Ascending aorta (tissue), 2 donors: ENCODE measurements around the gene CYP24A1. TPM values are rescaled to one million over a fixed set of nuclear protein-coding genes. Genes with fewer than 3 reads are reported as not detected.

ENCODE experiments used
- DNase-seq, 2 donors: peaks; one replicate each; pipeline ENCODE4 v3.0.0-alpha.2; 2019; ENCODE audit warnings: low spot score in 2 of 2
- H3K27ac ChIP-seq, 2 donors: fragments of 200-600 bp; sonication (generic); one replicate each; pipeline ENCODE4 v1.5.1; 2016 to 2017; ENCODE audit warnings: mild to moderate bottlenecking in 1 of 2
- H3K27me3 ChIP-seq: fragments of 200-600 bp; sonication (generic); one replicate; pipeline ENCODE4 v1.5.1; 2017
- H3K36me3 ChIP-seq, 2 donors: fragments of 200-600 bp; sonication (generic); one replicate each; pipeline ENCODE4 v1.5.1; 2016
- H3K4me1 ChIP-seq, 2 donors: fragments of 200-600 bp; sonication (generic); one replicate each; pipeline ENCODE4 v1.5.1; 2016 to 2017; ENCODE audit warnings: mild to moderate bottlenecking in 1 of 2
- H3K4me3 ChIP-seq, 2 donors: fragments of 200-600 bp; sonication (generic); one replicate each; pipeline ENCODE4 v1.5.1; 2016 to 2017; ENCODE audit warnings: mild to moderate bottlenecking in 1 of 2
- H3K9me3 ChIP-seq, 2 donors: fragments of 200-600 bp; sonication (generic); one replicate each; pipeline ENCODE4 v1.5.1; 2016
- intact Hi-C: fragments of 100-400 bp; cut with DNase I; formaldehyde crosslinking; loops from one replicate; pipeline ENCODE4 v1.15.1; 2023
- total RNA-seq: library from RNA; depleted of rRNA; stranded (reverse); fragments of >200 nt; gene quantifications from one replicate; pipeline ENCODE4 v1.1.0, GENCODE V29; 2016
- TF ChIP-seq, protein P1 (sequence below), 3 experiments: fragments of 200-600 bp in 2 of 3; fragments of 450-650 bp in 1 of 3; sonication (generic) in 2 of 3; IDR thresholded peaks; one replicate each; pipeline ENCODE4 v1.5.1; 2016 to 2019; ENCODE audit warnings: antibody characterized with exemption in 3 of 3, mild to moderate bottlenecking in 1 of 3, moderate library complexity in 1 of 3

CYP24A1 gene
- total RNA-seq, 1 donor from 2014 or later: not detected

DNA sequence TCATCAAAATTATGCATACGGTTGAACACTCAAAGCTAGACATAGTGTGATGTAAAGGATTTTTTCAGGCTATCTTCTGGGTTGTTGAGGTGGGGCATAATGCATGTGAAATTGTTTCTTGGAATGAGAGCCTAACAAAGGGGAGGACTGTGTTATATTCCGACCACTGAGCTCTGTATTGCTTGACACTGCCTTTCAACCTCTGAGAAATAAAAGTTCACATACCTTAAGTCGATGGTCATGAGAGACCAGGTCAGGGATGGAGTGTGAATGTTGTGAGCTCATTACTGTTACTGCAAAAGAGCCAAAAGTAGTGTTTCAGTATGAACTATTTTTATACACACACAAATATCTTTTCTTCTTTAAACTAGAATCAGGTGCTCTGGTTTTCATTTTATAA lies 39.1 kb upstream of the CYP24A1 start:
- DNase-seq: no peak
- no peak overlapping the region for H3K27ac ChIP-seq
- H3K4me1 ChIP-seq: peaks cover 0 to 16% of the 10 kb centered on the region in 2 donors
- no peaks in the 10 kb centered on the region for H3K27me3 ChIP-seq
- H3K4me3 ChIP-seq: no peak overlapping the region
- intact Hi-C loops: no loop called here
- H3K9me3 ChIP-seq: no peaks in the 10 kb centered on the region
- peaks cover 4 to 11% of the 10 kb centered on the region in 2 donors for H3K36me3 ChIP-seq
- TF ChIP-seq, protein P1, sequence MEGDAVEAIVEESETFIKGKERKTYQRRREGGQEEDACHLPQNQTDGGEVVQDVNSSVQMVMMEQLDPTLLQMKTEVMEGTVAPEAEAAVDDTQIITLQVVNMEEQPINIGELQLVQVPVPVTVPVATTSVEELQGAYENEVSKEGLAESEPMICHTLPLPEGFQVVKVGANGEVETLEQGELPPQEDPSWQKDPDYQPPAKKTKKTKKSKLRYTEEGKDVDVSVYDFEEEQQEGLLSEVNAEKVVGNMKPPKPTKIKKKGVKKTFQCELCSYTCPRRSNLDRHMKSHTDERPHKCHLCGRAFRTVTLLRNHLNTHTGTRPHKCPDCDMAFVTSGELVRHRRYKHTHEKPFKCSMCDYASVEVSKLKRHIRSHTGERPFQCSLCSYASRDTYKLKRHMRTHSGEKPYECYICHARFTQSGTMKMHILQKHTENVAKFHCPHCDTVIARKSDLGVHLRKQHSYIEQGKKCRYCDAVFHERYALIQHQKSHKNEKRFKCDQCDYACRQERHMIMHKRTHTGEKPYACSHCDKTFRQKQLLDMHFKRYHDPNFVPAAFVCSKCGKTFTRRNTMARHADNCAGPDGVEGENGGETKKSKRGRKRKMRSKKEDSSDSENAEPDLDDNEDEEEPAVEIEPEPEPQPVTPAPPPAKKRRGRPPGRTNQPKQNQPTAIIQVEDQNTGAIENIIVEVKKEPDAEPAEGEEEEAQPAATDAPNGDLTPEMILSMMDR (IDR thresholded peaks at IDR 0.05): no peak

DNA sequence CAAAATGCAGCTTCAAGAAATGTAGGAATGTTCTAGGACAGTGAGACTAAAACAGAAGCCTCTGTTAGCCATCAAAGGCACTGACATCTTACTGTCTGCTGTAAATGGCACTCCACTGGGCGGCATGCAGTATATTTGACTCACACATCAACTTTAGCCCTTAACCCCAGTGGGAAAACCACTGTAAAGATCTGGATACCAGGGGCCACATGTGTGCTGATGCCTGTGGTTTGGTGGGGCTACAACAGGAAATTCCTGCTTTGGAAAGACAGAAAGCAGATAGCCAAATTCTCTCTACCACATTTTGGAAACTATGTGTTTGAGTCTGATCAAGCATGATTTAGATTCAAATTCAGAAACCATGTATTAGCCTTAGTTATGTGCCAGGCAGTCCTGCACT lies 38.4 kb upstream of the CYP24A1 start:
- TF ChIP-seq, protein P1 (IDR thresholded peaks at IDR 0.05): no peak
- Histone ChIP-seq H3K4me1 (peaks cover 0 to 16% of the 10 kb centered on the region in 2 donors), H3K36me3 (peaks cover 4 to 11% of the 10 kb centered on the region in 2 donors), H3K9me3 (no peaks in the 10 kb centered on the region), H3K4me3 (no peak overlapping the region), H3K27me3 (no peaks in the 10 kb centered on the region), H3K27ac (no peak overlapping the region)
- DNase-seq: no peak
- intact Hi-C loops: no loop called here

GRCh38 chr20:54209216-54209813 lies 35.5 kb upstream of the CYP24A1 start:
- Histone ChIP-seq H3K36me3 (no peaks in the 10 kb centered on the region), H3K27ac (no peak overlapping the region), H3K9me3 (no peaks in the 10 kb centered on the region), H3K4me3 (peak overlapping the region; percentile 88 to 94), H3K27me3 (no peaks in the 10 kb centered on the region), H3K4me1 (peaks cover 0 to 16% of the 10 kb centered on the region in 2 donors)
- TF ChIP-seq, protein P1 (IDR thresholded peaks at IDR 0.05): no peak
- DNase-seq: no peak
- intact Hi-C loops: loop anchor here (5.0 to 10.0 kb wide), 3 partner anchors 162 to 295 kb away; partner anchors contain the start of gene DOK5

DNA sequence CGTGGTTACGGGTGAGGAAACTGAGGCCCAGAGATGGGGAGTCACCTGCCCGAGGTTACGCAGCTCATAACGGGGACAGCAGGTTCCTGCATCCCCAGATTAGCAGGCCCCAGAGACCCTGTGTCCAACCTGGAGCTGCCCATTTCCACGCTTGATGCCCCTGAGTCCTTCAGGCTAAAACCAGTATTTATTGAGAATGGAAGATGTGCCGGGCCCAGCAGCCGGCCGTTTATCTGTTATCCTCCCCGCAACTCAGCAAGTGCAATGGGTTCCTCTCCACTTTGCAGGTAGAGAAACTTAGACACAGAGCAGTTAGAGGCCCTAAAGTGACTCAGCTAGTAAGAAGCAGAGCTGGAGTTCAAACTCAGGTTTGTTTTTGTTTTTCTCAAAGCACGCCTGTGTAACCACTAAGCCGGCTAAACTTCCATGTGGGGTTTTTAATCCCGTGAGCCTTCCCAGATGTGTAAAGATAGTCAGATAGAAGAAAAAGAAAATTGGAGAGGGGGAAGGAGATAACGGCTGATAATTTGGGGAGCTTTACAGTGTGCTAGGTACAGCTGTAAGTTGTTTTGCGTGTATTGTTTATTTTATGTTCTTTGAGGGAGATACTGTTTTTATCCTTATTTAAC lies 34.9 kb upstream of the CYP24A1 start:
- no peak for DNase-seq
- H3K27ac ChIP-seq: peak overlapping the region; percentile 96 to 98
- TF ChIP-seq, protein P1 (IDR thresholded peaks at IDR 0.05): no peak
- H3K9me3 ChIP-seq: no peaks in the 10 kb centered on the region
- H3K36me3 ChIP-seq: no peaks in the 10 kb centered on the region
- intact Hi-C loops: loop anchor here (5.0 to 10.0 kb wide), 3 partner anchors 161 to 294 kb away; partner anchors contain the start of gene DOK5
- H3K4me1 ChIP-seq: peaks cover 0 to 16% of the 10 kb centered on the region in 2 donors
- no peaks in the 10 kb centered on the region for H3K27me3 ChIP-seq
- peak overlapping the region; percentile 88 to 94 for H3K4me3 ChIP-seq

DNA sequence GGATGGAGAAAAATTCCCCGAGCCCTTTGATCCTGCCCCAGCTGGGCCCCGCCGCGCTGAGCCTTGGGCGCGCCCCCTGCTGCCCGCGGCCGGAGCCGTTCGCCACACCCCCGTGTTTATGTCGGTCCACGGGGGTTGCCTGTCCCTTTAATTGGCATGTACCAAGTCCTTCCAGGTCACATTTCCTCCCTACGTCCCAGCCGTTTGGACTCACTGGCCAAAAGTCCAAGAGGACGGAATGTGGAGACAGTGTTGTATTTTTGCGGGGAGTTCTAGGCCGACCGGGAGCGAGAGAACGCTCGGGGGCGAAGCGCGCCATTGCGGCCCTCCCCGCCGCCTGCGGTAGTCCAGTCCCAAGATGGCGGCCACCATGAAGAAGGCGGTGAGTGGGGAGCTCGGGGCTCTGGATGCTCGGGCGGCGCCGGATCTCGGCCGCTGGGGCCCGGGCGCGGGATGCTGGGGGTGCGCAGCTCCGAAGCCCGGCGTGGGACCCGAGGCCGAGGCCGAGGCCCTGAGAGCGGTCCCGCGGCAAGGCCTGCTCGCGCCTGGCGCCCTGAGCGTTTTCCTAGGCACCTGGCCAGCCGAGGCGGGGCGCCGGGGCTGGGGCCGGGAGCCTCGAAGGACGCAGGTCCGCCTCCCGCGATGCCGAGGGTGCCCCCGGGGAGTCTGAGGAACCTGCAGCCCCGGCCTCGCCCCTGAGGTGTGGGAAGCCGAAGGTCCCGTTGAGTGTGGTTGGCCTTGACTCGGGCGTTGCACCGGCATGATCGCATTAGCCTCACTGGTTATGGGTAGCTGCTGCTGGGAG lies 34.2 kb upstream of the CYP24A1 start, which contains the start of gene PFDN4:
PFDN4 (plus strand) TSS at position 345 of the 805 bp plus-strand sequence; CDS start at position 359, 14 bp downstream.
- TF ChIP-seq, protein P1 (IDR thresholded peaks at IDR 0.05): peak; percentile 58 to 83 (median 82)

More for the DNA sequence above, 34.2 kb upstream of the CYP24A1 start, which contains the start of gene PFDN4:
- H3K9me3 ChIP-seq: no peaks in the 10 kb centered on the region
- peak within 1 kb of the TSS; percentile 96 to 98 for H3K27ac ChIP-seq
- H3K4me3 ChIP-seq: peak within 1 kb of the TSS; percentile 88 to 94
- peaks cover 0 to 16% of the 10 kb centered on the region in 2 donors for H3K4me1 ChIP-seq
- peak in 1 of 2 donors; percentile 87 for DNase-seq
- H3K36me3 ChIP-seq: no peaks in the 10 kb centered on the region
- no peaks in the 10 kb centered on the region for H3K27me3 ChIP-seq
- intact Hi-C loops: loop anchor here (5.0 to 10.0 kb wide), 3 partner anchors 161 to 293 kb away; partner anchors contain the start of gene DOK5
